ENCODE measurements around the gene SETDB2.

The SETDB2 gene

GRCh38 chr13:49539313-49539712 is 95.2 kb downstream of the SETDB2 start:
- no peaks in the 10 kb centered on the region for H3K4me1 ChIP-seq (ENCODE audit: insufficient read depth, low read length)
- H3K36me3 ChIP-seq (ENCODE audit: insufficient read depth, low read depth, low read length), result peaks cover 71% of the 10 kb centered on the region
- no peak overlapping the region for H3K27ac ChIP-seq (ENCODE audit: low read length)
- no peak overlapping the region for H3K9ac ChIP-seq (ENCODE audit: low read depth, low read length)
- H3K9me3 ChIP-seq (ENCODE audit: insufficient read depth, low read depth, low read length), result no peaks in the 10 kb centered on the region
- H3K4me3 ChIP-seq (ENCODE audit: low read length), result no peak overlapping the region
- H3K27me3 ChIP-seq (ENCODE audit: insufficient read depth, low read length), result no peaks in the 10 kb centered on the region

GRCh38 chr13:49539746-49540145 is 95.7 kb downstream of the SETDB2 start:
- H3K27ac ChIP-seq (ENCODE audit: low read length), result no peak overlapping the region
- H3K36me3 ChIP-seq (ENCODE audit: insufficient read depth, low read depth, low read length), result peaks cover 75% of the 10 kb centered on the region
- no peak overlapping the region for H3K9ac ChIP-seq (ENCODE audit: low read depth, low read length)
- no peak overlapping the region for H3K4me3 ChIP-seq (ENCODE audit: low read length)
- H3K9me3 ChIP-seq (ENCODE audit: insufficient read depth, low read depth, low read length), result no peaks in the 10 kb centered on the region
- H3K4me1 ChIP-seq (ENCODE audit: insufficient read depth, low read length), result no peaks in the 10 kb centered on the region
- no peaks in the 10 kb centered on the region for H3K27me3 ChIP-seq (ENCODE audit: insufficient read depth, low read length)

GRCh38 chr13:49540552-49540951 is 96.5 kb downstream of the SETDB2 start:
- Histone ChIP-seq H3K9me3 (ENCODE audit: insufficient read depth, low read depth, low read length) (no peaks in the 10 kb centered on the region), H3K9ac (ENCODE audit: low read depth, low read length) (no peak overlapping the region), H3K4me3 (ENCODE audit: low read length) (no peak overlapping the region), H3K27ac (ENCODE audit: low read length) (no peak overlapping the region), H3K36me3 (ENCODE audit: insufficient read depth, low read depth, low read length) (peaks cover 83% of the 10 kb centered on the region), H3K27me3 (ENCODE audit: insufficient read depth, low read length) (no peaks in the 10 kb centered on the region), H3K4me1 (ENCODE audit: insufficient read depth, low read length) (no peaks in the 10 kb centered on the region)

GRCh38 chr13:49543656-49544055 is 99.6 kb downstream of the SETDB2 start:
- H3K4me3 ChIP-seq (ENCODE audit: low read length), result no peak overlapping the region
- no peaks in the 10 kb centered on the region for H3K9me3 ChIP-seq (ENCODE audit: insufficient read depth, low read depth, low read length)
- peaks cover 95% of the 10 kb centered on the region for H3K36me3 ChIP-seq (ENCODE audit: insufficient read depth, low read depth, low read length)
- H3K27me3 ChIP-seq (ENCODE audit: insufficient read depth, low read length), result no peaks in the 10 kb centered on the region
- no peak overlapping the region for H3K9ac ChIP-seq (ENCODE audit: low read depth, low read length)
- no peak overlapping the region for H3K27ac ChIP-seq (ENCODE audit: low read length)
- no peaks in the 10 kb centered on the region for H3K4me1 ChIP-seq (ENCODE audit: insufficient read depth, low read length)
